ENCODE measurements around the gene COPZ2.

GRCh38 chr17:48025040-48025903, 12.3 kb downstream of the COPZ2 start:
- TF ChIP-seq CTCF (conservative IDR thresholded peaks at IDR 0.05; ENCODE audit: low read length) (peak; percentile 76), EZH2phosphoT487 (IDR thresholded peaks at IDR 0.05; ENCODE audit: borderline replicate concordance) (no peak)

Measured in Loucy (cell line).